ENCODE measurements around the gene FANCE. TPM values are rescaled to one million over a fixed set of nuclear protein-coding genes. Genes with fewer than 3 reads are reported as not detected.
A peak's percentile ranks its signal among the peaks of the same experiment; 100 is the strongest.

FANCE gene
- total RNA-seq, 8 experiments from 2014 or later = 5.3 to 19.7 (median 9.9) TPM

GRCh38 chr6:35491558-35492257 is 39.6 kb downstream of the FANCE start:
- Histone ChIP-seq H3K4me3 (no peak overlapping the region), H3K27ac (peak overlapping the region in 1 of 2 donors; percentile 47), H3K4me1 (replicated peaks in 1 of 2) (peaks cover 43 to 56% of the 10 kb centered on the region in 2 donors)
- peak in 5 of 8 experiments; percentile 2 to 21 (median 5) for ATAC-seq (replicated peaks in 6 of 8)
- WGBS, 10 experiments = 100% methylated on average over 1 of the region's 5 CpGs; no CpG with 5 or more reads in 9 of the 10 experiments
- in situ Hi-C loops (cut with MboI; ENCODE audit: low pct_unique_long_range_greater_than_20kb in 2 of 9, low sequenced_read_pairs in 9 of 9, unreplicated experiment in 9 of 9) = no loop called here

GRCh38 chr6:35492258-35492973 is 40.3 kb downstream of the FANCE start:
- H3K4me1 ChIP-seq (replicated peaks in 1 of 2) = peaks cover 43 to 56% of the 10 kb centered on the region in 2 donors
- H3K4me3 ChIP-seq = no peak overlapping the region
- in situ Hi-C loops (cut with MboI; ENCODE audit: low pct_unique_long_range_greater_than_20kb in 2 of 9, low sequenced_read_pairs in 9 of 9, unreplicated experiment in 9 of 9) = no loop called here
- ATAC-seq (replicated peaks in 6 of 8) = peak in 4 of 8 experiments; percentile 1 to 5 (median 4)
- no peak overlapping the region for H3K27ac ChIP-seq
- 40 to 80% methylated on average over 1 of the region's 7 CpGs; no CpG with 5 or more reads in 8 of the 10 experiments for WGBS, 10 experiments

GRCh38 chr6:35492974-35493284 is 40.8 kb downstream of the FANCE start:
- 40 to 91% (median 84%) methylated on average over 1 to 7 of the region's 7 CpGs; no CpG with 5 or more reads in 2 of the 10 experiments for WGBS, 10 experiments
- Histone ChIP-seq H3K4me3 (no peak overlapping the region), H3K4me1 (replicated peaks in 1 of 2) (peaks cover 43 to 58% of the 10 kb centered on the region in 2 donors)

GRCh38 chr6:35493307-35493983 is 41.3 kb downstream of the FANCE start:
- WGBS, 10 experiments = 20 to 100% (median 89%) methylated on average over 1 to 22 of the region's 28 CpGs; no CpG with 5 or more reads in 2 of the 10 experiments
- no peak overlapping the region for H3K27ac ChIP-seq
- no peak overlapping the region for H3K4me3 ChIP-seq
- in situ Hi-C loops (cut with MboI; ENCODE audit: low pct_unique_long_range_greater_than_20kb in 2 of 9, low sequenced_read_pairs in 9 of 9, unreplicated experiment in 9 of 9) = no loop called here
- no peak for ATAC-seq (replicated peaks in 6 of 8)
- peaks cover 43 to 63% of the 10 kb centered on the region in 2 donors for H3K4me1 ChIP-seq (replicated peaks in 1 of 2)

More at GRCh38 chr6:35492974-35493284, 40.8 kb downstream of the FANCE start:
- in situ Hi-C loops (cut with MboI; ENCODE audit: low pct_unique_long_range_greater_than_20kb in 2 of 9, low sequenced_read_pairs in 9 of 9, unreplicated experiment in 9 of 9) = no loop called here
- no peak for ATAC-seq (replicated peaks in 6 of 8)
- H3K27ac ChIP-seq = no peak overlapping the region

GRCh38 chr6:35494161-35494563 is 42.0 kb downstream of the FANCE start:
- H3K27ac ChIP-seq = no peak overlapping the region
- H3K4me1 ChIP-seq (replicated peaks in 1 of 2) = peaks cover 43 to 64% of the 10 kb centered on the region in 2 donors
- no peak overlapping the region for H3K4me3 ChIP-seq
- no peak for ATAC-seq (replicated peaks in 6 of 8)
- in situ Hi-C loops (cut with MboI; ENCODE audit: low pct_unique_long_range_greater_than_20kb in 2 of 9, low sequenced_read_pairs in 9 of 9, unreplicated experiment in 9 of 9) = no loop called here
- 0 to 50% (median 22%) methylated on average over 1 to 2 of the region's 4 CpGs; no CpG with 5 or more reads in 5 of the 10 experiments for WGBS, 10 experiments

- in situ Hi-C loops (cut with MboI; ENCODE audit: low pct_unique_long_range_greater_than_20kb in 2 of 9, low sequenced_read_pairs in 9 of 9, unreplicated experiment in 9 of 9) = no loop called here
Observed at GRCh38 chr6:35495258-35496035, 43.3 kb downstream of the FANCE start.

GRCh38 chr6:35496036-35496840 is 44.1 kb downstream of the FANCE start:
- WGBS, 10 experiments = 20 to 40% methylated on average over 1 to 6 of the region's 63 CpGs; no CpG with 5 or more reads in 8 of the 10 experiments
- peaks cover 33 to 53% of the 10 kb centered on the region in 2 donors for H3K4me1 ChIP-seq (replicated peaks in 1 of 2)
- in situ Hi-C loops (cut with MboI; ENCODE audit: low pct_unique_long_range_greater_than_20kb in 2 of 9, low sequenced_read_pairs in 9 of 9, unreplicated experiment in 9 of 9) = no loop called here

More at GRCh38 chr6:35495258-35496035, 43.3 kb downstream of the FANCE start:
- peaks cover 33 to 53% of the 10 kb centered on the region in 2 donors for H3K4me1 ChIP-seq (replicated peaks in 1 of 2)
- no peak overlapping the region for H3K27ac ChIP-seq
- WGBS, 10 experiments = 0 to 67% (median 65%) methylated on average over 1 to 2 of the region's 9 CpGs; no CpG with 5 or more reads in 7 of the 10 experiments
- H3K4me3 ChIP-seq = peak overlapping the region in 4 of 5 donors; percentile 46 to 53 (median 50)
- ATAC-seq (replicated peaks in 6 of 8) = peak in 4 of 8 experiments; percentile 2 to 32 (median 14)

GRCh38 chr6:35496841-35497570 is 44.9 kb downstream of the FANCE start, which contains the start of gene TEAD3:
TEAD3 (minus strand) TSS chr6:35497079.
- H3K4me1 ChIP-seq (replicated peaks in 1 of 2) = peaks cover 25 to 45% of the 10 kb centered on the region in 2 donors
- H3K4me3 ChIP-seq = peak within 1 kb of the TSS; percentile 46 to 53 (median 52)
- peak within 1 kb of the TSS; percentile 20 to 52 for H3K27ac ChIP-seq
- in situ Hi-C loops (cut with MboI; ENCODE audit: low pct_unique_long_range_greater_than_20kb in 2 of 9, low sequenced_read_pairs in 9 of 9, unreplicated experiment in 9 of 9) = no loop called here
- peak; percentile 33 to 62 (median 50) for ATAC-seq (replicated peaks in 6 of 8)
- 0% methylated on average over 1 to 4 of the region's 98 CpGs; no CpG with 5 or more reads in 8 of the 10 experiments for WGBS, 10 experiments

More at GRCh38 chr6:35496036-35496840, 44.1 kb downstream of the FANCE start:
- peak; percentile 14 to 46 (median 32) for ATAC-seq (replicated peaks in 6 of 8)
- H3K27ac ChIP-seq = peak overlapping the region; percentile 20 to 52
- peak overlapping the region; percentile 46 to 53 (median 52) for H3K4me3 ChIP-seq

- in situ Hi-C loops (cut with MboI; ENCODE audit: low pct_unique_long_range_greater_than_20kb in 2 of 9, low sequenced_read_pairs in 9 of 9, unreplicated experiment in 9 of 9) = no loop called here
- peak overlapping the region; percentile 46 to 53 (median 52) for H3K4me3 ChIP-seq
- peaks cover 18 to 37% of the 10 kb centered on the region in 2 donors for H3K4me1 ChIP-seq (replicated peaks in 1 of 2)
- H3K27ac ChIP-seq = peak overlapping the region in 1 of 2 donors; percentile 10
- WGBS, 10 experiments = 11 to 92% (median 70%) methylated on average over 1 to 7 of the region's 77 CpGs; no CpG with 5 or more reads in 6 of the 10 experiments
- ATAC-seq (replicated peaks in 6 of 8) = peak; percentile 6 to 37 (median 9)
Observed at GRCh38 chr6:35497571-35498421, 45.7 kb downstream of the FANCE start.

- Histone ChIP-seq H3K4me3 (peak overlapping the region in 1 of 5 donors; percentile 46), H3K27ac (no peak overlapping the region), H3K4me1 (replicated peaks in 1 of 2) (peaks cover 11 to 33% of the 10 kb centered on the region in 2 donors)
- WGBS, 10 experiments = 68 to 100% (median 82%) methylated on average over 2 to 4 of the region's 14 CpGs; no CpG with 5 or more reads in 4 of the 10 experiments
- in situ Hi-C loops (cut with MboI; ENCODE audit: low pct_unique_long_range_greater_than_20kb in 2 of 9, low sequenced_read_pairs in 9 of 9, unreplicated experiment in 9 of 9) = no loop called here
- no peak for ATAC-seq (replicated peaks in 6 of 8)
Observed at GRCh38 chr6:35498422-35499067, 46.4 kb downstream of the FANCE start.

Measured in motor neuron (in vitro differentiated cells).